GM12892 (cell line): ENCODE data around the gene MBD5.

Experiments used
- POLR2A ChIP-seq: IDR thresholded peaks from 2 replicates; pipeline ENCODE4 v1.6.1; 2011; ENCODE audit warnings: low read depth, low read length, control low read depth
- POLR2AphosphoS5 ChIP-seq: IDR thresholded peaks from 2 replicates; pipeline ENCODE4 v1.6.1; 2011; ENCODE audit warnings: low read depth, low read length, control low read depth
- TAF1 ChIP-seq: IDR thresholded peaks from 2 replicates; pipeline ENCODE4 v1.6.1; 2011; ENCODE audit warnings: low read depth, mild to moderate bottlenecking, control low read depth, low read length, borderline replicate concordance

GRCh38 chr2:148391324-148391723 is 370.4 kb downstream of the MBD5 start:
- TF ChIP-seq POLR2AphosphoS5 (no peak), TAF1 (no peak), POLR2A (no peak)
